HG03469 (cell line): Measurements from ENCODE around the gene CASP10.
A peak's percentile ranks its signal among the peaks of the same experiment; 100 is the strongest.

ENCODE experiments used
- ATAC-seq: cut with Tn5 transposase; IDR thresholded peaks from one replicate; pipeline ENCODE4 v1.9.1; 2021; ENCODE audit warnings: mild to moderate bottlenecking, moderate library complexity, moderate number of reproducible peaks; ENCODE audit not compliant: unreplicated experiment

The CASP10 gene

GRCh38 chr2:201257381-201257955 is 74.5 kb downstream of the CASP10 start:
- ATAC-seq: peak; percentile 36

- peak; percentile 53 for ATAC-seq
Observed at GRCh38 chr2:201257956-201258665, 75.2 kb downstream of the CASP10 start.

GRCh38 chr2:201258666-201259615 is 76.0 kb downstream of the CASP10 start:
- no peak for ATAC-seq

GRCh38 chr2:201260302-201260800 is 77.4 kb downstream of the CASP10 start, which contains the start of gene CASP8:
Gene CASP8 (plus strand): TSS chr2:201260536. CDS start chr2:201266487, 5,951 bp downstream.
- no peak for ATAC-seq

- no peak for ATAC-seq
Observed at GRCh38 chr2:201261471-201261870, 78.5 kb downstream of the CASP10 start.

- ATAC-seq: no peak
Observed at GRCh38 chr2:201261906-201262305, 79.0 kb downstream of the CASP10 start.

- ATAC-seq: no peak
Observed at GRCh38 chr2:201262718-201263117, 79.8 kb downstream of the CASP10 start.

- ATAC-seq: no peak
Observed at GRCh38 chr2:201263779-201264178, 80.8 kb downstream of the CASP10 start.

GRCh38 chr2:201264472-201265173 is 81.7 kb downstream of the CASP10 start:
- ATAC-seq: no peak

- ATAC-seq: no peak
Observed at GRCh38 chr2:201266629-201267028, 83.7 kb downstream of the CASP10 start.

GRCh38 chr2:201267278-201268030 is 84.5 kb downstream of the CASP10 start:
- ATAC-seq: no peak

- ATAC-seq: no peak
Observed at GRCh38 chr2:201269764-201270163, 86.8 kb downstream of the CASP10 start.

- ATAC-seq: no peak
Observed at GRCh38 chr2:201270293-201271001, 87.5 kb downstream of the CASP10 start.

GRCh38 chr2:201271917-201272316 is 89.0 kb downstream of the CASP10 start:
- no peak for ATAC-seq

GRCh38 chr2:201273330-201273983 is 90.5 kb downstream of the CASP10 start:
- ATAC-seq: no peak

GRCh38 chr2:201275069-201275468 is 92.1 kb downstream of the CASP10 start:
- ATAC-seq: no peak

GRCh38 chr2:201275990-201276389 is 93.0 kb downstream of the CASP10 start:
- ATAC-seq: no peak

- ATAC-seq: no peak
Observed at GRCh38 chr2:201276511-201276910, 93.6 kb downstream of the CASP10 start.
